Measurements from ENCODE around the gene NMRK1. TPM values are rescaled to one million over a fixed set of nuclear protein-coding genes. Genes with fewer than 3 reads are reported as not detected.

Gene NMRK1
- total RNA-seq, 1 donor from 2014 or later = 22.0 TPM

DNA sequence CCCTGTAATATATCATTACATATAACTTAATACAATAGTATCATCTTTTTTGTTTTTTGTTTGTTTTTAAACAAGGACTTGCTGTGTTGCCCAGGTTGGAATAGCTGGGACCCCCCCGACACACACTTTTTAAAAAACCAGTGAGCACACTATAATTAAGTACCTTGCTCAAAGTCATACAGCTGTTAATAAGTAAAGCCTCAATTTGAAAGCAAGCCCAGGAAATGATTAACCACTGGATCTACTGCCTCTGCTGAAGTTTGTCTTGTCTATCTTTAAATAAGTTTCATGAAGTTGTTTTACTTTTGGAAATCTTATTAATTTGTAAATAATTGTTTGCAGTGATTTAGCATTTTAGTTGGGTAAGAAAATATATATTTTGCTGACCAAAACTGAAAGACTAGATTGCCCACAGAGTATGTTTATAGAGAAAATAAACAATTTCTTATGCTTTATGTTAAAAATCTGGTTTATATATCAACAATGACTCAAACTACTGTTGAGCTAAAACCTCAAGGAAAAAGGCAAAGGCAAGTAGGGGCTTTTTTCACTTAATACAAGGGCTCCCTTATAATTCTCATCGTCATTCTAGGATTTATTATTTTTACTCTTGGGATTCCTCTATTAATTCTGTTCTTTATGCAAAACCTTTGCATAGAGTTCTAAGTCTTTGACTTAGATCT, 54.0 kb downstream of the NMRK1 start:
- no peak overlapping the region for H3K4me3 ChIP-seq
- TF ChIP-seq, protein P1, sequence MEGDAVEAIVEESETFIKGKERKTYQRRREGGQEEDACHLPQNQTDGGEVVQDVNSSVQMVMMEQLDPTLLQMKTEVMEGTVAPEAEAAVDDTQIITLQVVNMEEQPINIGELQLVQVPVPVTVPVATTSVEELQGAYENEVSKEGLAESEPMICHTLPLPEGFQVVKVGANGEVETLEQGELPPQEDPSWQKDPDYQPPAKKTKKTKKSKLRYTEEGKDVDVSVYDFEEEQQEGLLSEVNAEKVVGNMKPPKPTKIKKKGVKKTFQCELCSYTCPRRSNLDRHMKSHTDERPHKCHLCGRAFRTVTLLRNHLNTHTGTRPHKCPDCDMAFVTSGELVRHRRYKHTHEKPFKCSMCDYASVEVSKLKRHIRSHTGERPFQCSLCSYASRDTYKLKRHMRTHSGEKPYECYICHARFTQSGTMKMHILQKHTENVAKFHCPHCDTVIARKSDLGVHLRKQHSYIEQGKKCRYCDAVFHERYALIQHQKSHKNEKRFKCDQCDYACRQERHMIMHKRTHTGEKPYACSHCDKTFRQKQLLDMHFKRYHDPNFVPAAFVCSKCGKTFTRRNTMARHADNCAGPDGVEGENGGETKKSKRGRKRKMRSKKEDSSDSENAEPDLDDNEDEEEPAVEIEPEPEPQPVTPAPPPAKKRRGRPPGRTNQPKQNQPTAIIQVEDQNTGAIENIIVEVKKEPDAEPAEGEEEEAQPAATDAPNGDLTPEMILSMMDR (IDR thresholded peaks at IDR 0.05) = no peak
- H3K27ac ChIP-seq = no peak overlapping the region
- DNase-seq (ENCODE audit: low spot score in 2 of 2) = no peak
- H3K4me1 ChIP-seq = no peaks in the 10 kb centered on the region
- intact Hi-C loops (cut with DNase I) = no loop called here
- H3K36me3 ChIP-seq = no peaks in the 10 kb centered on the region
- H3K27me3 ChIP-seq = no peaks in the 10 kb centered on the region
- no peaks in the 10 kb centered on the region for H3K9me3 ChIP-seq

DNA sequence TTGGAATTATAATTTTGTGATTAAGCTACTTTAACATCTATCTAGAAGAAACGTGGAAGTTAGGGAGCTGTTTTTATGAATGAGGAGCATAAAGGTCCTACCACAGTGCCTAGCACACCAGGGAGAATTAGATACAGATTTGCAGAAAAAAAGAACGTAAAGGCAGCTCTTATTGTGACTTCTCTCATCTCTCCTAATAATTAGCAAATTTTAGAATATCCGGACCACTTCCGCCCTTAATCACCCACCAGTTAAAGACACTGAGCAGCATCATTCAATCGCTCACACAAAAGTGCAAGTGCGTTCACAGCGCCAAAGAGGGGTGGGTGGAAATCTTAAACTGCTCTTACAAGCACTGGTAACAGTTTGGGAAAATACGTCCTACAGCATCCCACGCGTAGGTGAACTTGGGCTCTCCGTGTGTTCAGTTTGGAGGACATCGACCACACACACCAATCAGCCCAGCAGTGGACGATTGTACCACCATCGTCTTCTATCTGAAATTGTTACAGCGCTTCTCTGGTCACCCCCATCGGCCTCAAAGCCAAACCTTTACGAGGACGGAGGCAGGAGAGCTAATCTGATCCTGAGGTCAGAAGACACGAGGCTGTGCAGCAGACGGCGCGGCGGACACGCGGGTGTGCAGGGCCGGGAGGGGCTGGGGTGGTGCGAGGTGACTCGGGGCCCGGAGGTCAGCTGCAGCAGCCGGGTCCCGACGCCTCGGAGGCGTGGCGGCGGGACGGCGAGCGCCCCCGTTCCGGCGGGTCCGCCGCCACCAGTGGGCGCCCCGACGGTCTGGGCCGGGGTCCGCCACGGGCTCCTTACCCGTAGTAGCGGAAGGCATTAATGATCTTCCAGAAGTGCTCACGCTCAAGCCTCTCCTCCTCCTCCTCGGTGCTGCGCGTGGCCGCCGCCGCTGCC, 60.5 kb downstream of the NMRK1 start:
- Histone ChIP-seq H3K4me1 (peaks cover 2 to 11% of the 10 kb centered on the region in 2 donors), H3K27me3 (no peaks in the 10 kb centered on the region), H3K9me3 (no peaks in the 10 kb centered on the region), H3K36me3 (no peaks in the 10 kb centered on the region), H3K27ac (peak overlapping the region; percentile 84 to 88), H3K4me3 (peak overlapping the region; percentile 78 to 98)
- TF ChIP-seq, protein P1 (IDR thresholded peaks at IDR 0.05) = no peak
- peak in 1 of 2 donors; percentile 80 for DNase-seq (ENCODE audit: low spot score in 2 of 2)
- intact Hi-C loops (cut with DNase I) = loop anchor here (1.0 to 10.0 kb wide), 3 partner anchors 61 to 867 kb away; partner anchors contain the start of genes C9orf40, NMRK1, OSTF1 and PCSK5

DNA sequence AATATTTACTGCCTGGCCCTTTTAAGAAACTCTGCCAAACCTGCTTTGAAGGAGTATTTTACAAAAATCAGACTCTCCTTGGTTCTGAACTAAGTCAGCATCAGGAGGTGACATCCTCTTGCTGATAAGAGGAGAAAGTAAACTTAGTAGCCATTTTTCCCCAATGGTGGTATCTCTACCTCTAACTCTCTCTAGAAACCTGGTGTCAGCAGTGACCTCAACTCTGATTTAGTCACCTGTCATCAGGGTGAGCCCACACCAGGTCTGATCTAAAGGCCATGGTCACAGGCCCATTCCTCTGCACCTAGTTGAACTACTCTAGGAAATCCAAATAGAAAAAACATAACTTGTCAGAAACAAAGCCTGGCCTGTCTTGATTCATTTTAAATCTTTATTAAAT, 64.1 kb downstream of the NMRK1 start:
- intact Hi-C loops (cut with DNase I) = loop anchor here (10.0 kb wide), 1 partner anchor 871 kb away; the partner anchor contains the start of gene PCSK5
- DNase-seq (ENCODE audit: low spot score in 2 of 2) = no peak
- H3K36me3 ChIP-seq = no peaks in the 10 kb centered on the region

DNA sequence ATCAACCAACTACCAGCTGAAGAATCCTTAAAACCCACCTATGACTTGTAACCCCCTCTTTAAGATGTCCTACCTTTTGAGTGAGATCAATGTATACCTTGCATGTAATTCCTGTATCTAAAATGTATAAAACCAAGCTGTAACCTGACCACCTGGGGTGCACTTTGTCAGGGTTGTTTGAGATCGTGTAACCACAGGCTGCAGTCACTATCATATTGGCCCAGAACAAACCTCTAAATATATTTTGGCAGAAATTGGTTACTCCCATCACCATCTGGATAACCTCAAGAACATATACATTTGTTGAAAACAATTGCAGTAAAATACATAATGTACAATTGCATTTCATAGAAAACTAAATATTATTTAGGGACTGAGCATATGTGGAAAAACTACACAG, 68.3 kb downstream of the NMRK1 start:
- H3K36me3 ChIP-seq = no peaks in the 10 kb centered on the region
- H3K4me1 ChIP-seq = no peaks in the 10 kb centered on the region
- H3K4me3 ChIP-seq = no peak overlapping the region
- no peak for DNase-seq (ENCODE audit: low spot score in 2 of 2)
- intact Hi-C loops (cut with DNase I) = loop anchor here (10.0 kb wide), 1 partner anchor 875 kb away; the partner anchor contains the start of gene PCSK5
- H3K27ac ChIP-seq = no peak overlapping the region
- H3K9me3 ChIP-seq = no peaks in the 10 kb centered on the region
- TF ChIP-seq, protein P1 (IDR thresholded peaks at IDR 0.05) = no peak
- H3K27me3 ChIP-seq = no peaks in the 10 kb centered on the region

More for the DNA sequence above, 64.1 kb downstream of the NMRK1 start:
- Histone ChIP-seq H3K27ac (no peak overlapping the region), H3K27me3 (no peaks in the 10 kb centered on the region), H3K9me3 (no peaks in the 10 kb centered on the region), H3K4me3 (no peak overlapping the region), H3K4me1 (peaks cover 2 to 11% of the 10 kb centered on the region in 2 donors)
- TF ChIP-seq, protein P1 (IDR thresholded peaks at IDR 0.05) = no peak

DNA sequence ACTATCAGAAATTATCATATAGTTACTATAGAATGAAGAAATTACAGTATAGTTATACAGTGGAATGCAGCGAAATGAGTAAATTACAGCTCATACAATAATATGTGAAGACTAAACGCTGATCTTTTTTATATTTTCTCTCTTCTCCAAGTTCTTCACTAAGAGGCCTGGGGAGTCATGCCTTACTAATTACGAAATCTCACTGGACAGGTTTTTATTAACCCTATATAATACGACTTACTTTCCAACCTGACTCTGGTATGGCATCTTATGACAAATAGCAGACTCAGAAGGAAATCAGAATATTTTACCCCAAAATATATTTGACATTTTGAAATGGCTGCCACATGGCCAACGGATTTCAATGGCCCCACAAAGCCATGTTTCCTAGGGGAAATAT, 68.9 kb downstream of the NMRK1 start:
- Histone ChIP-seq H3K27me3 (no peaks in the 10 kb centered on the region), H3K36me3 (no peaks in the 10 kb centered on the region), H3K4me1 (no peaks in the 10 kb centered on the region), H3K4me3 (no peak overlapping the region), H3K27ac (no peak overlapping the region), H3K9me3 (no peaks in the 10 kb centered on the region)
- intact Hi-C loops (cut with DNase I) = no loop called here
- TF ChIP-seq, protein P1 (IDR thresholded peaks at IDR 0.05) = no peak
- no peak for DNase-seq (ENCODE audit: low spot score in 2 of 2)
